Measurements from ENCODE around the gene AGPAT1. TPM values are rescaled to one million over a fixed set of nuclear protein-coding genes. Genes with fewer than 3 reads are reported as not detected.

AGPAT1 gene
- polyA plus RNA-seq, 2 of the 4 experiments (the other 2 are of a cell fraction): 29.4 to 40.6 TPM

GRCh38 chr6:32181915-32182529, 6.1 kb upstream of the AGPAT1 start:
- POLR2A ChIA-PET: interaction anchor here (1.3 kb wide), 1 partner anchor 14 kb away, joined by 3 read pairs; no protein-coding TSS in a partner anchor
- no peak overlapping the region for H3K4me2 ChIP-seq
- no peak overlapping the region for H3K4me3 ChIP-seq
- DNase-seq (ENCODE audit: low read depth in 1 of 2, low spot score in 1 of 2): no peak
- no peak overlapping the region for H3K27ac ChIP-seq
- ATAC-seq: no peak
- CTCF ChIA-PET: interaction anchor here (0.9 to 1.7 kb wide), 4 partner anchors 12 to 134 kb away, joined by 3 to 6 read pairs (median 5); no protein-coding TSS in a partner anchor
- TF ChIP-seq CBX2 (IDR thresholded peaks at IDR 0.05; ENCODE audit: borderline replicate concordance, low read depth) (no peak), ELK1 (IDR thresholded peaks at IDR 0.05; ENCODE audit: low read depth, low read length) (no peak), JUN (IDR thresholded peaks at IDR 0.05) (no peak), RCOR1 (IDR thresholded peaks at IDR 0.05; ENCODE audit: low read depth, low read length) (no peak), HOXB13 (CRISPR knock-in tag; IDR thresholded peaks at IDR 0.05; ENCODE audit: low read depth) (no peak), ZC3H11A (IDR thresholded peaks at IDR 0.05) (no peak), RFX5 (IDR thresholded peaks at IDR 0.05) (no peak), EHF (CRISPR knock-in tag; IDR thresholded peaks at IDR 0.05) (no peak), NFE2L2 (conservative IDR thresholded peaks at IDR 0.05; ENCODE audit: low read length) (no peak), BHLHE40 (IDR thresholded peaks at IDR 0.05; ENCODE audit: low read depth, low read length) (no peak)
- TF ChIP-seq, protein P1, sequence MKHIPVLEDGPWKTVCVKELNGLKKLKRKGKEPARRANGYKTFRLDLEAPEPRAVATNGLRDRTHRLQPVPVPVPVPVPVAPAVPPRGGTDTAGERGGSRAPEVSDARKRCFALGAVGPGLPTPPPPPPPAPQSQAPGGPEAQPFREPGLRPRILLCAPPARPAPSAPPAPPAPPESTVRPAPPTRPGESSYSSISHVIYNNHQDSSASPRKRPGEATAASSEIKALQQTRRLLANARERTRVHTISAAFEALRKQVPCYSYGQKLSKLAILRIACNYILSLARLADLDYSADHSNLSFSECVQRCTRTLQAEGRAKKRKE (CRISPR knock-in tag; IDR thresholded peaks at IDR 0.05; ENCODE audit: low read depth): no peak
- TF ChIP-seq, protein P2, sequence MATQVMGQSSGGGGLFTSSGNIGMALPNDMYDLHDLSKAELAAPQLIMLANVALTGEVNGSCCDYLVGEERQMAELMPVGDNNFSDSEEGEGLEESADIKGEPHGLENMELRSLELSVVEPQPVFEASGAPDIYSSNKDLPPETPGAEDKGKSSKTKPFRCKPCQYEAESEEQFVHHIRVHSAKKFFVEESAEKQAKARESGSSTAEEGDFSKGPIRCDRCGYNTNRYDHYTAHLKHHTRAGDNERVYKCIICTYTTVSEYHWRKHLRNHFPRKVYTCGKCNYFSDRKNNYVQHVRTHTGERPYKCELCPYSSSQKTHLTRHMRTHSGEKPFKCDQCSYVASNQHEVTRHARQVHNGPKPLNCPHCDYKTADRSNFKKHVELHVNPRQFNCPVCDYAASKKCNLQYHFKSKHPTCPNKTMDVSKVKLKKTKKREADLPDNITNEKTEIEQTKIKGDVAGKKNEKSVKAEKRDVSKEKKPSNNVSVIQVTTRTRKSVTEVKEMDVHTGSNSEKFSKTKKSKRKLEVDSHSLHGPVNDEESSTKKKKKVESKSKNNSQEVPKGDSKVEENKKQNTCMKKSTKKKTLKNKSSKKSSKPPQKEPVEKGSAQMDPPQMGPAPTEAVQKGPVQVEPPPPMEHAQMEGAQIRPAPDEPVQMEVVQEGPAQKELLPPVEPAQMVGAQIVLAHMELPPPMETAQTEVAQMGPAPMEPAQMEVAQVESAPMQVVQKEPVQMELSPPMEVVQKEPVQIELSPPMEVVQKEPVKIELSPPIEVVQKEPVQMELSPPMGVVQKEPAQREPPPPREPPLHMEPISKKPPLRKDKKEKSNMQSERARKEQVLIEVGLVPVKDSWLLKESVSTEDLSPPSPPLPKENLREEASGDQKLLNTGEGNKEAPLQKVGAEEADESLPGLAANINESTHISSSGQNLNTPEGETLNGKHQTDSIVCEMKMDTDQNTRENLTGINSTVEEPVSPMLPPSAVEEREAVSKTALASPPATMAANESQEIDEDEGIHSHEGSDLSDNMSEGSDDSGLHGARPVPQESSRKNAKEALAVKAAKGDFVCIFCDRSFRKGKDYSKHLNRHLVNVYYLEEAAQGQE (IDR thresholded peaks at IDR 0.05): no peak
- peaks cover 25% of the 10 kb centered on the region for H3K4me1 ChIP-seq
- H3K9me3 ChIP-seq: no peaks in the 10 kb centered on the region
- 92% methylated on average over 8 of the region's 10 CpGs for WGBS (ENCODE audit: missing lambda C conversion rate)
- FAIRE-seq: no peak

GRCh38 chr6:32181148-32181702, 5.3 kb upstream of the AGPAT1 start:
- Histone ChIP-seq H3K27ac (no peak overlapping the region), H3K9me3 (no peaks in the 10 kb centered on the region), H3K4me3 (no peak overlapping the region), H3K4me1 (peaks cover 30% of the 10 kb centered on the region), H3K4me2 (no peak overlapping the region)
- ATAC-seq (no peak), DNase-seq (ENCODE audit: low read depth in 1 of 2, low spot score in 1 of 2) (no peak), FAIRE-seq (no peak)
- ChIA-PET POLR2A (no interaction called here), CTCF (interaction anchor here (0.9 kb wide), 1 partner anchor 133 kb away, joined by 3 read pairs; no protein-coding TSS in a partner anchor)
- WGBS (ENCODE audit: missing lambda C conversion rate): 93% methylated on average over 15 of the region's 15 CpGs
- no peak for TF ChIP-seq HMGXB4 (CRISPR knock-in tag; IDR thresholded peaks at IDR 0.05; ENCODE audit: borderline replicate concordance)
- TF ChIP-seq CHD2 (IDR thresholded peaks at IDR 0.05; ENCODE audit: low read length, partially characterized antibody): no peak
- no peak for TF ChIP-seq ZFP36 (IDR thresholded peaks at IDR 0.05; ENCODE audit: borderline replicate concordance, partially characterized antibody)
- TF ChIP-seq SMC3 (IDR thresholded peaks at IDR 0.05): no peak
- TF ChIP-seq, protein P3, sequence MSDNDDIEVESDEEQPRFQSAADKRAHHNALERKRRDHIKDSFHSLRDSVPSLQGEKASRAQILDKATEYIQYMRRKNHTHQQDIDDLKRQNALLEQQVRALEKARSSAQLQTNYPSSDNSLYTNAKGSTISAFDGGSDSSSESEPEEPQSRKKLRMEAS (IDR thresholded peaks at IDR 0.05): no peak
- no peak for TF ChIP-seq BHLHE40 (IDR thresholded peaks at IDR 0.05; ENCODE audit: low read depth, low read length)
- TF ChIP-seq ESRRA (IDR thresholded peaks at IDR 0.05; ENCODE audit: borderline replicate concordance, low read length): no peak
